Measurements from ENCODE around the gene TMEM106A.
"Not testable (repeated sequence)": the region's sequence is repeated elsewhere in the genome, so short reads cannot be mapped to it uniquely, and the experiment has no call there.

Gene TMEM106A, protein sequence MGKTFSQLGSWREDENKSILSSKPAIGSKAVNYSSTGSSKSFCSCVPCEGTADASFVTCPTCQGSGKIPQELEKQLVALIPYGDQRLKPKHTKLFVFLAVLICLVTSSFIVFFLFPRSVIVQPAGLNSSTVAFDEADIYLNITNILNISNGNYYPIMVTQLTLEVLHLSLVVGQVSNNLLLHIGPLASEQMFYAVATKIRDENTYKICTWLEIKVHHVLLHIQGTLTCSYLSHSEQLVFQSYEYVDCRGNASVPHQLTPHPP

DNA sequence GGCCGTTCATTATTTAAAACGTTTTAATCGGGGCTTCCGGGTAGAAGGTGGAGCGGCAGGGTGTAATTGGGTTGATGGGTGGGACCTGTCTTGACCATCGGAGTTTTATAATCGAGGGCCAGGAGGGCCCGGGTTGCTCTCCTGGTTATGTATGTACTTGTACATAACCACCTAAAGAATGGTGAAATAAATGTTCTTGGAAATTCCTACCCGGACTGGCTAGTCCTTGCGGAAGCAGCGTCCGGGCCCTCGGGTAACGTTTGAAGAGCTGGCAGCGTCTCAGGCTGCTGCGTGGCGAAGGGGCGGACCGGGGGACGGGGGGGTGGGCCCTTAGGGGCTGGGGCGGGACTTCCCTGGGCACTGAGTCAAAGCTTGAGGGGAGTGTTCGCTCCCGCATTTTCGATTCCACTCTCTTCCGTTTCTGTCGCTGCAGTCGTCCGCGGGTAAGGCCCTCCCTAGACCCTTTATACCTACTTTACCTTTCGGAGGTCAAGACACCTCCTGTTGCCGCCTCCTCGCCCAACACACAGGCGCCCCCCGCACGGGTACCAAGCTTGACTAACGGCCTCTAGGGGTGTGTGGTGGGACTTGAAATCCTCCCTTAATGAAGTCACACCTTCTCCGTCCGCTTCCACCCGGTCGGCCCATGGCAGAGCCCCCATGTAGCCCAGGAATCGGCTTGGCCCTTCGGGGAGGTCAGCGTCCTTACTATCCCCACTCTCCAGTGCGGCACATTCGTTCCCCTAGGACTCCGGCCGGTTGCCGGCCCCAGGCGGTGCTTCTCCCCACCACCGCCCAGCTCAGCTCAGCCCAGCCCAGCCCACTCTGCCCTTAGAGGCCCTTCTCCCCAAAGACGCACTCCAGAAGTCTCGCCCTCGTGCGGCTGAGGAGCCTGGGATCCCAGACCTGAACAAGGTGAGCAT lies at the start of gene TMEM106A:
Gene TMEM106A (plus strand): TSS at position 396 of the 923 bp plus-strand sequence. CDS start 1,167 bp downstream, outside the sequence.
- peak; percentile 86 for DNase-seq

DNA sequence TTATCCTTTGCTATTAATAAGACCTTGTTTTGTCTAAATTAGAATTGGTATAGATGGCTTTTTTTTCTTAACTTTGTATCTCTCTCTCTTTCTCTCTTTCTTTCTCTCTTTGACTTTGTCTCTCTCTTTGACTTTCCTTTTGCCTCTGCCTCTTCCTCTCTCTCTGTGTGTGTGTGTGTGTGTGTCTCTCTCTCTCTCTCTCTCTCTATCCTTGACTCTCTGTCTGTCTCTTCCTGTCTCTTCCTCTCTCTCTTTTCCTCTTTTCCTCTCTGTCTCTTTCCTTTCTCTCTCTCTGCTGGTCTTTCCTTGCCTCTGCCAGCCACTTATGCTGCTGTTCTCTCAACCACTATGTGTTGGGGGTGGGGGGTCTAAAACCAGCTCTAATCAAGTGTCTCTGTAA lies 45.7 kb upstream of the TMEM106A start:
- not testable (repeated sequence) for DNase-seq

DNA sequence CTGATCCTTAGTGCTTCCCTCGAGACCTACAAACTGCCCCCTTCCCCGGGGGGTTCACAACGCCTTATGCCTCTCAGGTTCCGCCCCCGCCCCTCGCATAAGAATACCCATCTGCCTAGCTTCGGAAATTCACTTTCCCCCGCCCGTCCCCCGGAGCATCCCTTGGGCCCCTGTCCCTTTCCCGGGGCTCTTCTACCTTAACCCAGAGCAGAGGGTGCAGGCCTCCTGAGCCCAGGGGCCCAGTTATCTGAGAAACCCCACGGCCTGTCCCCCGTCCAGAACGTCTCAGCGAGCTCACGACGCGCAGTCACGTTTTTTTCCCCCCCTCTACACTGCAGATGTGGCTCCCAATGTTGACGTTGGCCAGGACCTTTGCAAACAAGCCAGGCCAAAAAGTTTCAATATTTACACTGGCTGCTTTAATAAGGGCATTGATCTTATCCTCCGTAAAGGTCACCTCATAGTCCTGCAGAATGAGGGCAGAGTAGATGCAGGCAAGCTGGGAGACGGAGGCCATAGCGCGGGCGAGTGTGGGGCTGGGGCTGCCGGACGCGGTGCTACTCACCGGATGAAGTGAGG lies 42.0 kb upstream of the TMEM106A start:
- peak; percentile 80 for DNase-seq

DNA sequence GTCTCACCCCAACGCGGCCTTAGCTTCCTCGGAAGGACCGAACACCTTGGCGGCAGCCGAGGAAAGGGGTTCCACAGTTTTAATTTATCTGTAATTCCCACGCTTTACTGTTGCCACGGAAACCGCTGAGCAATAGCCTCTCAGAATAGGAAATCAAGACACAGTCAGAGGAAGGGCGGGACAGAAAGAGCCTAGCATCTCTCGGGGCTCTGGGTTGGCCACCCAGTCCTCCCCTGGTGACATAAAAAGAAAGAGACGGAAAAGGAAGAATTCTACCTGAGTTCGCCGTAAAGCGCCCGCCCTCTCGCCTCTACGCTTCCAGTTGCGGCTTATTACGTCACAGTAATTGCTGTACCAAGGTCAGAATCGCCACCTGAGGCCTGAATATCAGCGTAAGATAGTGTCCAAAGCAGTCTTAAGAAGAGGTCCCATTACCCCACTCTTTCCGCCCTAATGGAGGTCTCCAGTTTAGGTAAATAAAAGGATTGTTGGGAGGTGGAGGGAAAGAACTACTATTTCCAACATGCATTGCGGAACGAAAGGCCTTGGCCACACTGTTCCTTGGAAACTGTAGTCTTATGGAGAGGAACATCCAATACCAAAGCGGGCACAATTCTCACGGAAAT lies 41.4 kb upstream of the TMEM106A start:
- DNase-seq: peak; percentile 98

DNA sequence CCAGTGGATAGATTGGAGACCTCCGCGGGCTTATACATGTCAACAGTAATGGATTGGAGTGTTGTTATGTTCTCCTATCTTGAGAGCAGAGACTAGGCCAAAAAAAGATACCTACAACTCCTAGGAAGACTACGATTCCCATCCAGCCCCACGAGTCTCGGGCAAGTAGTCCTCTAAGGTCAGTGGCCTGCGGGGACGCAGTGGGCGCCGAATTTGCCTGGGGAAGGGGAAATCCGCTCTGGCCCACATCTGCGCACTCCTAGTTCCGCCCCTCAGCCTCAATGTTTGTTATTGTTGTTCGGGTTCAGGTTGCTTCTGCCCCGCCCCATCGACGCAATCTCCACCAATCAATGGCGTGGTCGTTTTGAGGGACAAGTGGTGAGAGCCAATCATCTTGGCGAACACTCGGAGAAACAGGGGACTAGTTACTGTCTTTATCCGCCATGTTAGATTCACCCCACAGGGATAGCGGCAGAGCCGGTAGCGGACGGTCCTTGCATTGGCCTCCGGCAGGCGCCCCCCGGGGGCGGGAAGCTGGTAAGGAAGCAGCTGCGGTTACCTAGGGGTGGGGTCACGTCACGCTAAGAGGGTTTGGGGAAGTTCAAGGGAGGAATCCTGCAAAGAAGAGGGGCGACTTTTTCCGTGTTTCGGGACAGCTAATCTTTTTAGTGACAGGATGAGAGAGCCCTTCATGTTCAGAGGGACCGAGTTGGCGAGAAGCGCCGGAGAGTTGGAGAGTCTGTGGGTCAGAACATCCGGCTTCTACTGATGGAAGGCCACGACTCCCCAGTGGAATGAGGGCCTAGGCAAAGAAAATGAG lies 40.7 kb upstream of the TMEM106A start, which contains the start of gene NBR1:
Gene NBR1 (plus strand): TSS at position 449 of the 820 bp plus-strand sequence. CDS start 4,586 bp downstream, outside the sequence.
- peak; percentile 99 for DNase-seq

DNA sequence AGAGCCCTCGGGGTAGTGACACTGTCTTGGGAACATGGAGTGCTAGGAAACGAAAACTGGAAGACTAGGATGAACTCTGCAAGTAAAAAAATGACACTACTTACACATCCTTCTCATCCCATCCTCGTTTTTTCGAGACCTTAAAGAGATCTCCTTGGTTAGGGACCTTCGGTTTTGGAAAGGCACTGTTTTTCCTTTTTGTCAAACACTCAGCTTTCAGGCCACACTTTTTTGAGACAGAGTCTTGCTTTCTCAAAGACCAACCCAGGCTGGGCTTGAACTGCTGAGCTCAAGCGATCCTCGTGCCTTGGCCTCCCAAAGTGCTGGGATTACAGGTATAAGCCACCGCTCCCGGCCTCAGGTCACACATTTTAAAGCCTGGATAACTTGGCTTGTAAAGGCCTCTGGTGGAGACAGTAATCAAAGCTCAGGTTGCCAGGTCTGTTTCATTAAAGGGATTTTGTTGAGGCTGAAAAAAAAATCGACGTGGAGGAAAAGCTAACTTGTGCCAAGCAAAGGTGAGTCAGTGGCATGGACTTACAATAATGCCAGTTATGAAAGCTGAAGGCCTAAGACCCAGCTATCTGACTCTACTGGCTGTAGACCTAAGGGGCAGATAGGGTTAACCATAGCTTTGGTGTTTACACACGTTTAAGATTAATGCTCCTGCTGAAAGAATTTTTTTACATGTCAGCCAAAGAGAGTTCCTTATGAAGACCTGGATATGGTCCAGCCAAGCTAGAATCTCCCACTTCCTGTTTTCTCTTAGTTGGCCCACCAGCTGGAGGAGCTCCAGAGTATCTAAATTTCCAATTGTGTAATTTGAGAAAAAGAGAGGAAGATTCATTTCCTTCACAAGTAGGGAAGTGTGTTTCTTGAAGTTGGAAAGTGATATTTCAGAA lies 39.8 kb upstream of the TMEM106A start:
- DNase-seq: peak; percentile 95

DNA sequence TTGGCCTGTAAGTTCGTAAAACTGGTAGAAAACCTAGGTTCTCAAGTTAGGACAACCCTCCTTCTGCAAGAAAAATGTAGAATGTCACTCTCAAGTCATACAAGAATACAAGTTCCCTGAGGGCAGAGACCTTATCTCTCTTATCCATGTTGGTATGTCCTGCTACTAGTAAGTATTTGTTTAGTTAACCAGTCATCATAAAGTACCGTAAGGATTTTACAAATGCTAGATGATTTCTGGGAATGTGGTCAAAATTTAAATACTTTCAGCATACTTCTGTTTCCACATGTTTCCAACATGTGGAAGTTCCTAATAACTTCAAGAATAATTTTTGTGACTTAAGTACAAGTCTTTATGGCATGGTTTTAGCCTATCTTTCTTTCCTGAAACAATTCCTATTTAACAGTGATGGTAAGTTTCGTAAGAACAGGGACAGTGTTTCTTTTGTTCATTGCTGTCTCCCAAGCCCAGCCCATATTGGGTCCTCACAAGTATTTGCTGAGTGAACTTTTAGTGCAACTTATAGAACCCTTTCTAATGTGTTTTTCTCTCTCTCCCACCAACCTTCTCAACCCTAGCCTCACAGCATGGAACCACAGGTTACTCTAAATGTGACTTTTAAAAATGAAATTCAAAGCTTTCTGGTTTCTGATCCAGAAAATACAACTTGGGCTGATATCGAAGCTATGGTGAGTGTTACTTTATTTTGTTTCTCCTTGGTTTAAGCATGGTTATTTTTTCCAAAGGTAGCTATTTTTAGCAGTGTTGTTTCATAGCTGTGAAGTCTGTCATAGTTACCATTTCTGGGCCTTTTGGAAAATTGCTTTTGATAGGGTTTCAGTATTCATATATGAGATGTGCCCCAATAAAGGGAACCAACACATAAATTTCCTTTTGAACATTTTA lies 36.2 kb upstream of the TMEM106A start:
- DNase-seq: no peak

DNA sequence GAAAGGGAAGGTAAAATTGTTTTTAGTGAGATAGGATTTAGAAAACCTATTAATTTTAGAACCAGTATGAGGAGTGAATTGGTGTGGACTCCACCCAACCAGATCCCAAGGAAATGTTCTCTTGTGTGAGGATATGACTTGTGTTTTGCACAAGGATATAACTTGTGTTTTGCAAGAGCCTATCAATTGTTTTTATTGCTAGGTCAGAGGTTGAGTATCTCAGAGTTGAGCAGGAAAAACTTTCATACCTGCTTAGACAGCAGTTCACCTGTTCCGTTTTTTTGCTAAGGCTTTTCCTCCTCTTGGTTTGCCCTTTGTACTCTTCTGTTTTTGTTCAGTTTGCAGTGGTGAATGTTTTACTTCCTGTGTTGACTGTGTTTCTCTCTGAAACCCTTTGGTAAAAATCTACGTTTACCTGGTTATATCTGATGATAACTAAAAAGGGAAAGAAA lies 35.5 kb upstream of the TMEM106A start:
- no peak for DNase-seq

DNA sequence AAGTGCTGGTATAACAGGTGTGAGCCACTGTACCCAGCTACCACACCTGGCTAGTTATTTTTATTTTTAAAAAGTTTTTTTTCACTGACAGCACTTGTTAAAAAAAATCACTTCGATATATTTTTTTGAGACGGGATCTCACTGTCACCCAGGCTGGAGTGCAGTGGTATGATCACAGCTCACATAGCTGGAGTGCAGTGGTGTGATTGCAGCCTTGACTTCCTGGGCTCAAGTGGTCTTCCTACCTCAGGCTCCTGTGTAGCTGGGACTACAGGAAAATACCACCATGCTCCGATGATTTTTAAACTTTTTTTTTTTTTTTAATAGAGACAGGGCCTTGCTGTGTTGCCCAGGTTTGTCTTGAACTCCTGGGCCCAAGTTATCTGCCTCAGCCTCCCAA lies 27.8 kb upstream of the TMEM106A start:
- DNase-seq: no peak

DNA sequence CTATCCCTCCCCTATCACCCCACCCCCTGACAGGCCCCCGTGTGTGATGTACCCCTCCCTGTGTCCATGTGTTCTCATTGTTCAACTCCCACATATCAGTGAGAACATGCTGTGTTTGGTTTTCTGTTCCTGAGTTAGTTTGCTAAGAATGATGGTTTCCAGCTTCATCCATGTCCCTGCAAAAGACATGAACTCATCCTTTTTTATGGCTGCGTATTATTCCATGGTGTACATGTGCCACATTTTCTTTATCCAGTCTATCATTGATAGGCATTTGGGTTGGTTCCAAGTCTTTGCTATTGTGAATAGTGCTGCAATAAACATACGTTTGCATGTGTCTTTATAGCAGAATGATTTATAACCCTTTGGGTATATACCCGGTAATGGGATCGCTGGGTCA lies 25.0 kb upstream of the TMEM106A start:
- DNase-seq: not testable (repeated sequence)

DNA sequence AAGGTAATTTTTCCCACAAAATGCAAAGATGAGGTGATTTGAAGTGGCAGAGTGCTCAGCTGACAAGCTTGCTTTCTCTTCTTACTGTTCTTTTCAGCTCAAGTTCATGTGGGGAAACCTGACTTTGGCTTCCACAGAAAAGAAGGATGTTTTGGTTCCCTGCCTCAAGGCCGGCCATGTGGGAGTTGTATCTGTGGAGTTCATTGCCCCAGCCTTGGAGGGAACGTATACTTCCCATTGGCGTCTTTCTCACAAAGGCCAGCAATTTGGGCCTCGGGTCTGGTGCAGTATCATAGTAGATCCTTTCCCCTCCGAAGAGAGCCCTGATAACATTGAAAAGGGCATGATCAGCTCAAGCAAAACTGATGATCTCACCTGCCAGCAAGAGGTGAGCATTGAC lies 18.4 kb upstream of the TMEM106A start:
- no peak for DNase-seq

DNA sequence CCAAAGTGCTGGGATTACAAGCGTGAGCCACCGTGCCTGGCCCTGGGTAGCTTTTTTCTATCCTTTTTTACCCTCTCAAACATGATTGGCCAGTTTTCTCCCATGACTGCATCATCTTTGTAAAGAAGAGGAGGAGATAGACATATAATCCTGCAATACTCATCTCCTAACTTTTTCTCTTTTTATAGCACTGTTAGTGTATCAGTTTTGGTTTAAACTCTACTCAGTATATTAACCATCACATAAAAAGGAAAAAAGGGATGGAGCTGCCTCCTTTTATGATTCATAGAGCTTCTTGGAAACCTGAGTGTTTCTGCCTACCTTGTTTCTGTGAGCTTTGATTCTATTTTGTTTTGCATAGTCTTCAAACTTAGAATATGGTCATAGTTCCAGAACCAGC lies 12.0 kb upstream of the TMEM106A start:
- DNase-seq: no peak

DNA sequence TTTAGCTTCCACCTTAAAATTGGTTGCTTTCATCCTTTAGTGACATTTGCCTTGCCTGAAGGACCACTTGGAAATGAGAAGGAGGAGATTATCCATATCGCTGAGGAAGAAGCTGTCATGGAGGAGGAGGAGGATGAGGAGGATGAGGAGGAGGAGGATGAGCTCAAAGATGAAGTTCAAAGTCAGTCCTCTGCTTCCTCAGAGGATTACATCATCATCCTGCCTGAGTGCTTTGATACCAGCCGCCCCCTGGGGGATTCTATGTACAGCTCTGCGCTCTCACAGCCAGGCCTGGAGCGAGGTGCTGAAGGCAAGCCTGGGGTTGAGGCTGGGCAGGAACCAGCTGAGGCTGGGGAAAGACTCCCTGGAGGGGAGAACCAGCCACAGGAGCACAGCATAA lies 11.5 kb upstream of the TMEM106A start:
- no peak for DNase-seq

DNA sequence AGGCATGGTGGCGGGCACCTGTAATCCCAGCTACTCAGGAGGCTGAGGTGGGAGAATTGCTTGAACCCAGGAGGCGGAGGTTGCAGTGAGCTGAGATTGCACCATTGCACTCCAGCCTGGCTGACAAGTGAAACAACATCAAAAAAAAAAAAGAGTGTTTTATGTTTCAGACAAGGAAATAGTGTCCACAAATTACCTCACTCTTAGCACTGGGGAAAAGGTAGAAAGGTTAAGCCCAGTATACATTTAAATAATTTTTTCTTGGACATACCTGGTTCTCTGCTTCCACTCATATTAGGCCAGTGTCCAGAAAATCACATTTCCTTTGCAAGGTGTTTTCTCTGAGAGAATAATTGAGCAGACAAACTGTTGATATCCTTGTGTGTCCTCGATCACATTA lies 8.7 kb upstream of the TMEM106A start:
- DNase-seq: not testable (repeated sequence)

DNA sequence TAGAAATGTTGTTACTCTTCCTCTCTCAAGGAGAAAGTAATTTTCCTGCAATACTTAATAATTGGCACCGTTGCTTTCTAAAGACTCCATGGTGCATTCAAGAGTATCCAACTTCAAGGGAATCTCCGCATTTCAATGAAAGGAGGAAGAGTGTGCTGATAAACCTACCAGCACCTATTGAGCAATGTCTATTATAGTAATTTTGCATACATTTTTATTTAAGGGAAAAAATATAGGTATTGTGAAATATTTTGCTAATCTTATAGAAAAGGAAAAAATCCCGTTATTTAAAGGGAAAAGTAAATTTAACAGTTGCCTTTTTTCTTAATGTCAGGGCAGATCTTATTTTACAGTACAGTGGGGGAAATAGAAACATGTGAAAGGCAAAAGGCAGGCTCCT lies 1.1 kb upstream of the TMEM106A start:
- no peak for DNase-seq

DNA sequence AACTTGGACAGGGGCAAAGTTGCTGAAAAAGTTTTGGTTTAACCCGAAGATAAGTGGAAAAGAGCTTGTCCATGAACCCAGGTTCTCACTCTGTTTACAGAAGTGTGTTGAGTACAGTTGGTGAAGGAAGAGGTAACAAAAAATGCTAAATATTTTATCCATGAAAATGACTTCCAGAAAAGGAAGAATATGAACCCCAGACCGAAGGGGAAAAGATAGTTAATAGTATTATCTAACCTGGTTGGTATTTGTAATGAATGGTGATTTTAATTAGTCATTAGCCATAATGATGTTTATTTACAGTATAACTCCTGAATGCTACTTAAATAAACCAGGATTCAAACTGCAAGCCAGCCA lies 574 bp upstream of the TMEM106A start:
- DNase-seq: peak; percentile 57

DNA sequence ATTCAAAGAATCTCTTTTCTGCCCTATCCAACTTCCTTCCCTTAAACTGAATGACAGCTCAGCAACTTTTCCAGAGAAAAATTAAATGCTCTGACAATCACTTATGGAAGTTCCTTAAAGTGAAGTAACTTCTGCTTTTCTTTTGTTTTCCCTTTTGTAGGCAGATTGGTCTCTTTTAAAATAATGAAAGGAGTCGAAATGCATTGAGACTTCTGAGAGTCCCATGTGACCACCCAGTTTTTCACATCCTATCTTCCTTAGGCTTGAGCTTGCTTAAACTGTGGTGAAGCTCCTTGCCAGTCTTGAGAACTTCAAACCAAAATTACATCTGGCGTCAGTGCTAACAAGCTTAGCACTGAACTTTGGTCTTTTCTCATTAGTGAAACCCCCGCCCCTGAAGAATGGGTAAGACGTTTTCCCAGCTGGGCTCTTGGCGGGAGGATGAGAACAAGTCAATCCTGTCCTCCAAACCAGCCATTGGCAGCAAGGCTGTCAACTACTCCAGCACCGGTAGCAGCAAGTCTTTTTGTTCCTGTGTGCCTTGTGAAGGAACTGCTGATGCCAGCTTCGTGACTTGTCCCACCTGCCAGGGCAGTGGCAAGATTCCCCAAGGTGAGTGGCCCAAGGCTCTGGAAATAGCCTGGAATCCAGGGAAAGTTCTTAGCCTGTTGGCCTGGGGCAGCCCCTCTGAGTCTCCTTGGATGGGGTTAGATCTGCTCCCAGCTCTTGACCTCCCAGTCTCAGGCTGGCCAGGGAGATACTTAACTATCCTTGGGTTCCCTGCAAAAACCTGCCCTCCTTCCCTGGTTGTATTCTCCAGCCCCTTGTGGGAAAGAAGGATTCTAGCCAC lies 1.2 kb downstream of the TMEM106A start:
- DNase-seq: peak; percentile 71

DNA sequence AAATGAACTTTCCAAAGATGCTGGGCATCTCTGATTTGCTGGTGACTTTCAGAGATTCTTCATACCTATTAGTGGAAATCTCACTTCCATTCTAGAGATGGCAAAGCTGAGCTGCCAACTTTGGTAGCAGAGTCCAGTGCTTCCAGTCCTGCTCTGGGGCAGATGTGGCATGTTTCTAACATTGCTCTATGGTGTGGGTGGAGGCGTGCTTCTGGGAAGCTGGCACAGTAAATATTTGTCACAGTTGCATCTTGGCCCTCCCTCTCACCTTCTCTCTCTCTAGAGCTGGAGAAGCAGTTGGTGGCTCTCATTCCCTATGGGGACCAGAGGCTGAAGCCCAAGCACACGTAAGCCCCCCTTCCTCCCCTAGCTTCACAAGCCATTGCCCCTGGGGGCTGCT lies 1.9 kb downstream of the TMEM106A start:
- DNase-seq: no peak

DNA sequence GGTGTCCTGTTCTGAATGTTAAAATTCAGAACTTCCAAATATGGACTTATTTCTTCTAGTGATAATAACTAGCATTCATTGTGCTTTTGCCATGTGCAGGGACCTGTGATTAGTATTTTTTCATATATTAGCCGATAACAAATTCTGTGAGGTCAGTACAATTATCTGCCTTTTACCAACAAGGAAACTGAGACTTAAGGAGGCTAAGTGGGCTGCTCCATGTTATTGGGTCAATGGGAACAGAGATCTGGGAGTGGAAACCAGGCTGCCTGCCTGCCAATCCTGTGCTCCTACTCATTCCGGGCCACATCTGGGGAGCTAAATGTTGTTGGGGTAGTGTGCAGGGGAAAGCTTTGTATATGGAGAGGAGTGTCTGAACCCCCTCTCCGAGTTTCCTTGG lies 3.7 kb downstream of the TMEM106A start:
- DNase-seq: no peak
